ENCODE results near the gene FBL. TPM values are rescaled to one million over a fixed set of nuclear protein-coding genes. Genes with fewer than 3 reads are reported as not detected.

The FBL gene
- polyA plus RNA-seq, 1 of the 3 experiments (the other 2 are of a cell fraction) = 371 TPM

DNA sequence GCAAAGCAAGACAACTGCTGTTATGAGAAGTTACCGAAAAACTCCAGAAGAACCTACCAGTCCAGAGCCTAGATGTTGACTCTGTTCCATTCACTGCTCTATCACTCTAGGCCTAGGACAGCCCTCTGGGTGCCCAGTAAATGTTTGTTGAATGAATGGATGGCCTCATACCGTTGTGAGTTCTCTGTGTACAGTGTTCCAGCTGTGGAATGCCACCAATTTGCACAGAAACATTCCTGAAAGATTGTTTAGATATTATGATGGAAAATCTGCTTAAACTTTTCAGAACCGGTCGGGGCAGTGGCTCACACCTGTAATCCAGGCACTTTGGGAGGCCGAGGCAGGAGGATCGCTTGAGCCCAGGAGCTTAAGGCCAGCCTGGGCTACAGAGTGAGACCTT lies 1.3 kb upstream of the FBL start:
- Histone ChIP-seq H3K4me1 (ENCODE audit: control insufficient read depth in 1 of 2, insufficient read depth in 2 of 2, low read depth in 1 of 2, low read length in 1 of 2) (peaks cover 8 to 25% of the 10 kb centered on the region in 2 experiments; a peak in 2 of 4 replicates), H2AFZ (ENCODE audit: low read depth) (0 out of 2 replicates have a peak overlapping the region, but pooled peaks have one; percentile 20), H3K9me2 (no peaks in the 10 kb centered on the region), H3K27ac (ENCODE audit: low read depth in 2 of 2, low read length in 1 of 2) (no peak overlapping the region), H3K9ac (no peak overlapping the region), H3K9me3 (no peaks in the 10 kb centered on the region), H3K4me3 (ENCODE audit: low read depth in 2 of 2, low read length in 1 of 2) (no peak overlapping the region), H3K27me3 (ENCODE audit: insufficient read depth) (no peaks in the 10 kb centered on the region), H3K79me2 (ENCODE audit: insufficient read depth) (peaks cover 37% of the 10 kb centered on the region), H3K4me2 (no peak overlapping the region), H3K36me3 (replicated peaks in 1 of 2; ENCODE audit: control insufficient read depth in 1 of 2, insufficient read depth in 2 of 2, low read length in 1 of 2) (no peaks in the 10 kb centered on the region), H4K20me1 (ENCODE audit: insufficient read depth) (peaks cover 13% of the 10 kb centered on the region), H3F3A (replicated peaks; ENCODE audit: insufficient read depth) (no peaks in the 10 kb centered on the region)
- POLR2A ChIA-PET = no interaction called here
- CTCF ChIA-PET = interaction anchor here (1.6 kb wide), 1 partner anchor 370 kb away, joined by 5 read pairs; the partner anchor contains the start of gene TTC9B
- no peak for DNase-seq
- no peak for TF ChIP-seq IRF3 (IDR thresholded peaks at IDR 0.05; ENCODE audit: low read depth, low read length)
- WGBS (ENCODE audit: low lambda C conversion rate) = 75% methylated on average over 6 of the region's 6 CpGs

DNA sequence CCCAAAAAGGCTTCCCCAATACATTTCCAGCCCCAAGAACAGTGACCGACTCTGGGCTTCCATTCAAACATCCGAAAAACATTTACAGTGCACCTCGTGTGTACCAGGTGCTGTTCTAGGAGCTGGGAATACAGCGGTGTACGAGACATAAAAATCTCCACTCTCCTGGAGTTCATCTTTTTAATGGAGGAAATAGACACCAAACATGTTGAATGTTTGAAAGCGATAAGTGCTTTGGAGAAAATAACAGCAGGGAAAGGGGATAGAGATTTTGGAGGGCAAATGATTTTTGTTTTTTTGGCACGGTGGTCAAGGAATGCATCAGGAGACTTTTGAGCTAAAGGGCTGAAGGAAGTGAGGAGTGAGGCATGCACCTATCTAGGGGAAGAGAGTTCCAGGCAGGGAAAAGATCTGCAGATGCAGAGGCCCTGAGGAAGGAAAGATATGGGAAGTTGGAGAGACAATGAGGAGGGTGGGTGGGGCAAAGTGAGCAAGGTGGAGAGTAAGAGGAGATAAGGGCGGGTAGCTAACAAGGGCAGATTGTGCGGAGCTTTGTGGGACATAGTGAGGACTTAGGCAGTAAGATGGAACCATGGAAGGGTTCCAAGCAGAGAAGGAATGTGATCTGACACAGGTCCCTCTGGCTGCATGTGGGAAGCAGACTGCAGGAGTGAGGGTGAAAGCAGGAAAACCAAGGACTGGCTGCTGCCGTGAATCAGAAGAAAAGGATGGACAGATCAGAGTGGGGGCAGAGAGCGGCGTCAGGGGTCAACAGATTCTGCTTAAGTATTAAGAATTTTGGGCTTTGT lies 703 bp upstream of the FBL start:
- H4K20me1 ChIP-seq (ENCODE audit: insufficient read depth) = peaks cover 14% of the 10 kb centered on the region
- H3K79me2 ChIP-seq (ENCODE audit: insufficient read depth) = peaks cover 43% of the 10 kb centered on the region
- no peaks in the 10 kb centered on the region for H3F3A ChIP-seq (replicated peaks; ENCODE audit: insufficient read depth)
- POLR2A ChIA-PET = interaction anchor here (0.7 to 1.3 kb wide), 3 partner anchors 13 to 387 kb away, joined by 3 to 7 read pairs (median 6); partner anchors contain the start of genes DYRK1B and PSMC4
- H3K4me3 ChIP-seq (ENCODE audit: low read depth in 2 of 2, low read length in 1 of 2) = peak overlapping the region; percentile 62 to 80
- peak overlapping the region; percentile 55 to 89; a peak in 3 of 4 replicates for H3K27ac ChIP-seq (ENCODE audit: low read depth in 2 of 2, low read length in 1 of 2)
- H3K9me3 ChIP-seq = no peaks in the 10 kb centered on the region
- no peak for TF ChIP-seq TAF1 (IDR thresholded peaks at IDR 0.05; ENCODE audit: borderline replicate concordance, low read depth, low read length)
- TF ChIP-seq TCF12 (IDR thresholded peaks at IDR 0.05) = no peak
- no peak for TF ChIP-seq SIN3A (IDR thresholded peaks at IDR 0.05; ENCODE audit: borderline replicate concordance, low read depth, low read length)
- TF ChIP-seq POLR2AphosphoS5 (IDR thresholded peaks at IDR 0.05; ENCODE audit: low read depth, low read length) = no peak
- no peak for TF ChIP-seq IRF3 (IDR thresholded peaks at IDR 0.05; ENCODE audit: low read depth, low read length)
- no peak for TF ChIP-seq RFX5 (IDR thresholded peaks at IDR 0.05; ENCODE audit: low read length)
- TF ChIP-seq CTCF (IDR thresholded peaks at IDR 0.05) = no peak
- peak overlapping the region; percentile 86 for H3K9ac ChIP-seq
- no peaks in the 10 kb centered on the region for H3K27me3 ChIP-seq (ENCODE audit: insufficient read depth)
- peak overlapping the region; percentile 100 for H2AFZ ChIP-seq (ENCODE audit: low read depth)
- peak overlapping the region; percentile 94 for H3K4me2 ChIP-seq
- no peaks in the 10 kb centered on the region for H3K36me3 ChIP-seq (replicated peaks in 1 of 2; ENCODE audit: control insufficient read depth in 1 of 2, insufficient read depth in 2 of 2, low read length in 1 of 2)
- CTCF ChIA-PET = interaction anchor here (0.7 to 6.7 kb wide), 4 partner anchors 54 to 444 kb away, joined by 3 to 143 read pairs (median 4); partner anchors contain the start of gene TTC9B
- 64% methylated on average over 12 of the region's 12 CpGs for WGBS (ENCODE audit: low lambda C conversion rate)
- DNase-seq = no peak
- H3K4me1 ChIP-seq (ENCODE audit: control insufficient read depth in 1 of 2, insufficient read depth in 2 of 2, low read depth in 1 of 2, low read length in 1 of 2) = peaks cover 8 to 25% of the 10 kb centered on the region in 2 experiments; a peak in 2 of 4 replicates
- no peaks in the 10 kb centered on the region for H3K9me2 ChIP-seq
